SK-N-SH (cell line): ENCODE results near the gene NSD1. TPM values are rescaled to one million over a fixed set of nuclear protein-coding genes. Genes with fewer than 3 reads are reported as not detected.
A peak's percentile ranks its signal among the peaks of the same experiment; 100 is the strongest.

Source experiments
- CTCF ChIA-PET: fragments of 300-600, 350-600 bp; formaldehyde crosslinking; extraction: SDS; loops from one replicate; lab custom pipeline; 2021; lab: Yijun Ruan, JAX
- POLR2A ChIA-PET: fragments of 350-600 bp; sonication (Branson Sonifier 250); formaldehyde crosslinking; extraction: SDS; loops from one replicate; lab custom pipeline; 2020; ENCODE audit warnings: antibody characterized with exemption, inconsistent platforms; lab: Yijun Ruan, JAX
- DNase-seq: peaks from one replicate; pipeline ENCODE4 v3.0.0; 2012
- H2AFZ ChIP-seq: fragments of 200-600 bp; sonication (generic); 2 replicates; pipeline ENCODE4 v1.8.1; 2016; ENCODE audit warnings: antibody characterized with exemption, mild to moderate bottlenecking, low read depth
- H3F3A ChIP-seq: fragments of 200-600 bp; sonication (generic); replicated peaks from 2 replicates; pipeline ENCODE3; 2016; ENCODE audit warnings: antibody characterized with exemption, mild to moderate bottlenecking; ENCODE audit not compliant: insufficient read depth
- H3K27ac ChIP-seq, 2 experiments: fragments of 200-500 bp in 1 of 2; fragments of 200-600 bp in 1 of 2; sonication (Bioruptor generic) in 1 of 2; sonication (generic), shearing (Covaris generic) in 1 of 2; 2 replicates each; pipeline versions ENCODE4 v1.5.1 to v1.6.1; 2014 to 2016; ENCODE audit warnings: low read depth in 2 of 2, inconsistent platforms in 1 of 2, low read length in 1 of 2, mild to moderate bottlenecking in 1 of 2, mixed read lengths in 1 of 2
- H3K27me3 ChIP-seq: fragments of 200-600 bp; sonication (generic), shearing (Covaris generic); 2 replicates; pipeline ENCODE4 v1.6.1; 2016; ENCODE audit warnings: mixed run types; ENCODE audit not compliant: insufficient read depth
- H3K36me3 ChIP-seq, 2 experiments: fragments of 200-500 bp in 1 of 2; fragments of 200-600 bp in 1 of 2; sonication (Bioruptor generic) in 1 of 2; sonication (generic) in 1 of 2; replicated peaks in 1 of 2; 2 replicates each; pipeline versions ENCODE3 to v1.5.1; 2014 to 2016; ENCODE audit warnings: low read length in 1 of 2, mild to moderate bottlenecking in 1 of 2; ENCODE audit not compliant: insufficient read depth in 2 of 2, control insufficient read depth in 1 of 2
- H3K4me1 ChIP-seq, 2 experiments: fragments of 200-500 bp in 1 of 2; fragments of 200-600 bp in 1 of 2; sonication (Bioruptor generic) in 1 of 2; sonication (generic), shearing (Covaris generic) in 1 of 2; 2 replicates each; pipeline versions ENCODE4 v1.5.1 to v1.6.1; 2014 to 2016; ENCODE audit warnings: low read depth in 1 of 2, low read length in 1 of 2, mixed run types in 1 of 2; ENCODE audit not compliant: insufficient read depth in 2 of 2, control insufficient read depth in 1 of 2
- H3K4me2 ChIP-seq: fragments of 200-600 bp; sonication (generic), shearing (Covaris generic); 2 replicates; pipeline ENCODE4 v1.6.1; 2017; ENCODE audit warnings: mixed run types
- H3K4me3 ChIP-seq, 2 experiments: fragments of 200-500 bp in 1 of 2; fragments of 200-600 bp in 1 of 2; sonication (Bioruptor generic) in 1 of 2; sonication (generic), shearing (Covaris generic) in 1 of 2; 2 replicates each; pipeline versions ENCODE4 v1.5.1 to v1.8.1; 2014 to 2016; ENCODE audit warnings: low read depth in 2 of 2, inconsistent platforms in 1 of 2, low read length in 1 of 2, mild to moderate bottlenecking in 1 of 2, mixed read lengths in 1 of 2, moderate library complexity in 1 of 2
- H3K79me2 ChIP-seq: fragments of 200-600 bp; sonication (generic); 2 replicates; pipeline ENCODE4 v1.8.1; 2017; ENCODE audit warnings: mild to moderate bottlenecking; ENCODE audit not compliant: insufficient read depth
- H3K9ac ChIP-seq: fragments of 200-600 bp; sonication (generic); 2 replicates; pipeline ENCODE4 v1.6.1; 2017; ENCODE audit warnings: mixed run types
- H3K9me2 ChIP-seq: fragments of 200-600 bp; sonication (generic); 2 replicates; pipeline ENCODE4 v1.6.1; 2017; ENCODE audit warnings: mixed run types
- H3K9me3 ChIP-seq: fragments of 200-600 bp; sonication (generic); 2 replicates; pipeline ENCODE4 v1.6.1; 2017; ENCODE audit warnings: mixed run types, mild to moderate bottlenecking, moderate library complexity
- H4K20me1 ChIP-seq: fragments of 200-600 bp; sonication (generic); 2 replicates; pipeline ENCODE4 v1.6.1; 2017; ENCODE audit warnings: mild to moderate bottlenecking, mixed run types; ENCODE audit not compliant: insufficient read depth
- CHD2 ChIP-seq: fragments of 150-350 bp; IDR thresholded peaks from 2 replicates; pipeline ENCODE4 v1.6.1; 2018; ENCODE audit warnings: low read length; ENCODE audit not compliant: partially characterized antibody
- ELF1 ChIP-seq: IDR thresholded peaks from 2 replicates; pipeline ENCODE4 v1.4.0; 2012
- EP300 ChIP-seq, 2 experiments: IDR thresholded peaks; 2 replicates each; pipeline versions ENCODE4 v1.4.0 to v1.6.1; 2012; ENCODE audit warnings: borderline replicate concordance in 1 of 2, low read depth in 1 of 2, low read length in 1 of 2
- EZH2phosphoT487 ChIP-seq: fragments of 200-600 bp; sonication (generic); IDR thresholded peaks from 2 replicates; pipeline ENCODE4 v1.6.1; 2017; ENCODE audit warnings: low read depth, mixed run types, mild to moderate bottlenecking, antibody characterized with exemption, moderate library complexity, borderline replicate concordance
- FOSL2 ChIP-seq: IDR thresholded peaks from 2 replicates; pipeline ENCODE4 v1.4.0; 2012; ENCODE audit warnings: low read depth, mild to moderate bottlenecking, moderate library complexity, borderline replicate concordance
- MEF2A ChIP-seq: IDR thresholded peaks from 2 replicates; pipeline ENCODE4 v1.4.0; 2012; ENCODE audit warnings: low read depth, borderline replicate concordance
- MXI1 ChIP-seq: IDR thresholded peaks from 2 replicates; pipeline ENCODE4 v1.6.1; 2012; ENCODE audit warnings: mild to moderate bottlenecking, low read depth, low read length, improper control_type of control experiment
- NRF1 ChIP-seq: IDR thresholded peaks from 2 replicates; pipeline ENCODE4 v1.6.1; 2012; ENCODE audit warnings: low read depth, mild to moderate bottlenecking, low read length
- RAD21 ChIP-seq: IDR thresholded peaks from 2 replicates; pipeline ENCODE4 v1.6.1; 2012; ENCODE audit warnings: mild to moderate bottlenecking, low read length
- RFX5 ChIP-seq: IDR thresholded peaks from 2 replicates; pipeline ENCODE4 v1.6.1; 2012; ENCODE audit warnings: mild to moderate bottlenecking, improper control_type of control experiment, low read length
- RXRA ChIP-seq: IDR thresholded peaks from 2 replicates; pipeline ENCODE4 v1.4.0; 2012; ENCODE audit warnings: low read depth, mild to moderate bottlenecking, borderline replicate concordance
- SIN3A ChIP-seq: IDR thresholded peaks from 2 replicates; pipeline ENCODE4 v1.6.1; 2012; ENCODE audit warnings: low read depth, mild to moderate bottlenecking, low read length, moderate library complexity, borderline replicate concordance
- TAF1 ChIP-seq: IDR thresholded peaks from 2 replicates; pipeline ENCODE4 v1.6.1; 2012; ENCODE audit warnings: low read depth, mild to moderate bottlenecking, low read length, moderate library complexity, borderline replicate concordance
- TCF12 ChIP-seq: IDR thresholded peaks from 2 replicates; pipeline ENCODE4 v1.4.0; 2012
- TEAD4 ChIP-seq: IDR thresholded peaks from 2 replicates; pipeline ENCODE4 v1.4.0; 2012; ENCODE audit warnings: mild to moderate bottlenecking, borderline replicate concordance; ENCODE audit not compliant: insufficient read depth
- WGBS: methylation state at CpG from one replicate; pipeline ENCODE4 v1.1.6; 2017; ENCODE audit warnings: low lambda C conversion rate; 5-methylcytosine and 5-hydroxymethylcytosine counted together
- polyA plus RNA-seq, 3 experiments: library from polyadenylated mRNA; depleted of rRNA; stranded (reverse); fragments of >200 nt; gene quantifications; 2 replicates each; pipeline ENCODE4 v1.2.3, GENCODE V29; 2012
- TF ChIP-seq, protein P1 (sequence below): fragments of 150-350 bp; IDR thresholded peaks from 2 replicates; pipeline ENCODE4 v1.6.1; 2017; ENCODE audit warnings: antibody characterized with exemption, low read length, low read depth, borderline replicate concordance
- TF ChIP-seq, protein P2 (sequence below): IDR thresholded peaks from 2 replicates; pipeline ENCODE4 v1.4.0; 2012; ENCODE audit warnings: low read depth
- TF ChIP-seq, protein P3 (sequence below): IDR thresholded peaks from 2 replicates; pipeline ENCODE4 v1.6.1; 2012; ENCODE audit warnings: mild to moderate bottlenecking, low read depth, low read length, moderate library complexity
- TF ChIP-seq, protein P4 (sequence below): IDR thresholded peaks from 2 replicates; pipeline ENCODE4 v1.4.0; 2012; ENCODE audit warnings: low read depth, borderline replicate concordance
- TF ChIP-seq, protein P5 (sequence below): IDR thresholded peaks from 2 replicates; pipeline ENCODE4; 2012

NSD1 gene
- polyA plus RNA-seq, 1 of the 3 experiments (the other 2 are of a cell fraction), result 6.7 TPM

DNA sequence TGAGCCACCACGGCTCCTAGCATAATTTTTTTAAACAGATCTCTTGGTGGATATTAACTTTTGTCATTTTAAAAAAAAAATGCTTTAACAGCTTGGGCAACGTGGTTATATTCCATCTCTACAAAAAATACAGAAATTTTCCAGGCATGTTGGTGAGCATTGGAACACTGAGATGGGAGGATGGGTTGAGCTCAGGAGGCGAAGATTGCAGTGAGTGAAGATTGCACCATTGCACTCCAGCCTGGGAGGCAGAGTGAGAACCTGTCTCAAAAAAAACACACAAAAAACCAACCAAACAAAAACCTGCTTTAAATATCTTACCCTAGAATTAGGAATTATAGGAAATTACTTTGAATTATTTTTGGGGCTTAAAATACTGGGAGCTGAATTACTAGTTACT is 55.2 kb downstream of the NSD1 start:
- peaks cover 5 to 26% of the 10 kb centered on the region in 2 experiments for H3K36me3 ChIP-seq
- no peaks in the 10 kb centered on the region for H3K9me2 ChIP-seq
- peaks cover 17% of the 10 kb centered on the region for H3F3A ChIP-seq
- DNase-seq, result no peak
- H4K20me1 ChIP-seq, result peaks cover 20% of the 10 kb centered on the region
- ChIA-PET POLR2A (no interaction called here), CTCF (no interaction called here)
- no peak overlapping the region for H3K9ac ChIP-seq
- H3K27me3 ChIP-seq, result no peaks in the 10 kb centered on the region
- no peak overlapping the region for H3K4me2 ChIP-seq
- 88% methylated on average over 3 of the region's 3 CpGs for WGBS
- no peaks in the 10 kb centered on the region for H3K9me3 ChIP-seq
- TF ChIP-seq RAD21, result no peak
- TF ChIP-seq MEF2A, result no peak
- TF ChIP-seq, protein P1, sequence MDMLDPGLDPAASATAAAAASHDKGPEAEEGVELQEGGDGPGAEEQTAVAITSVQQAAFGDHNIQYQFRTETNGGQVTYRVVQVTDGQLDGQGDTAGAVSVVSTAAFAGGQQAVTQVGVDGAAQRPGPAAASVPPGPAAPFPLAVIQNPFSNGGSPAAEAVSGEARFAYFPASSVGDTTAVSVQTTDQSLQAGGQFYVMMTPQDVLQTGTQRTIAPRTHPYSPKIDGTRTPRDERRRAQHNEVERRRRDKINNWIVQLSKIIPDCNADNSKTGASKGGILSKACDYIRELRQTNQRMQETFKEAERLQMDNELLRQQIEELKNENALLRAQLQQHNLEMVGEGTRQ, result no peak
- TF ChIP-seq TCF12, result no peak
- no peak for TF ChIP-seq CHD2
- TF ChIP-seq RXRA, result no peak
- TF ChIP-seq FOSL2, result no peak
- no peak for TF ChIP-seq EP300 (IDR thresholded peaks at IDR 0.05; ENCODE audit: borderline replicate concordance in 1 of 2, low read depth in 1 of 2, low read length in 1 of 2)
- no peak for TF ChIP-seq SIN3A
- TF ChIP-seq, protein P2, sequence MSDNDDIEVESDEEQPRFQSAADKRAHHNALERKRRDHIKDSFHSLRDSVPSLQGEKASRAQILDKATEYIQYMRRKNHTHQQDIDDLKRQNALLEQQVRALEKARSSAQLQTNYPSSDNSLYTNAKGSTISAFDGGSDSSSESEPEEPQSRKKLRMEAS, result no peak
- no peak for TF ChIP-seq EZH2phosphoT487
- peaks cover 89% of the 10 kb centered on the region for H3K79me2 ChIP-seq
- no peaks in the 10 kb centered on the region; a peak in 1 of 4 replicates for H3K4me1 ChIP-seq
- 0 out of 4 replicates have a peak overlapping the region, but pooled peaks of 1 of the 2 experiments have one; percentile 15 for H3K27ac ChIP-seq
- H3K4me3 ChIP-seq, result no peak overlapping the region
- H2AFZ ChIP-seq, result no peak overlapping the region

DNA sequence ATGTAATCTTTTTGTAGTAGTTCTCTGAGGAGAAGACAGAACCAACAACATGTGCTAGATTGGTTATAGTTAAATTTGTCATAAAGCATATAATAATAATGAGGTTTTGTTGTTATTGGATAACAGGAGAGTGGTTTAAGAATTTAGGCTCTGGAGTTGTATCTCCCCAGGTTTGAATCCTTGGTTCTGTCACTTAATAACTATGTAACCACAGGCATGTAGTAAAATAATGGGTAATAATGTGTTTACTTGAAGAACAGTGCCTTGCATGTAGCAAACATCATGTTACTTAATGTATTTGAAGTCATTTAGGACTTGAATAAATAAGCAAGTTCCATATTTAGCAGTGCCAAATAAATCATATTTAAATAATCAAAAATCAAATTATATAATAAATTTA is 55.8 kb downstream of the NSD1 start:
- no peaks in the 10 kb centered on the region for H3K27me3 ChIP-seq
- no peak overlapping the region for H2AFZ ChIP-seq
- H3K9ac ChIP-seq, result no peak overlapping the region
- H3K9me3 ChIP-seq, result no peaks in the 10 kb centered on the region
- no peak overlapping the region for H3K4me2 ChIP-seq
- H3K36me3 ChIP-seq, result peaks cover 5 to 26% of the 10 kb centered on the region in 2 experiments
- CTCF ChIA-PET, result no interaction called here
- H3K27ac ChIP-seq, result 0 out of 4 replicates have a peak overlapping the region, but pooled peaks of 1 of the 2 experiments have one; percentile 15
- no peaks in the 10 kb centered on the region; a peak in 1 of 4 replicates for H3K4me1 ChIP-seq
- H3F3A ChIP-seq, result peaks cover 16% of the 10 kb centered on the region
- H4K20me1 ChIP-seq, result peaks cover 14% of the 10 kb centered on the region
- no peak for DNase-seq
- H3K79me2 ChIP-seq, result peaks cover 82% of the 10 kb centered on the region
- H3K4me3 ChIP-seq, result no peak overlapping the region
- no peaks in the 10 kb centered on the region for H3K9me2 ChIP-seq
- POLR2A ChIA-PET, result no interaction called here
- no peak for TF ChIP-seq TAF1
- TF ChIP-seq, protein P3, sequence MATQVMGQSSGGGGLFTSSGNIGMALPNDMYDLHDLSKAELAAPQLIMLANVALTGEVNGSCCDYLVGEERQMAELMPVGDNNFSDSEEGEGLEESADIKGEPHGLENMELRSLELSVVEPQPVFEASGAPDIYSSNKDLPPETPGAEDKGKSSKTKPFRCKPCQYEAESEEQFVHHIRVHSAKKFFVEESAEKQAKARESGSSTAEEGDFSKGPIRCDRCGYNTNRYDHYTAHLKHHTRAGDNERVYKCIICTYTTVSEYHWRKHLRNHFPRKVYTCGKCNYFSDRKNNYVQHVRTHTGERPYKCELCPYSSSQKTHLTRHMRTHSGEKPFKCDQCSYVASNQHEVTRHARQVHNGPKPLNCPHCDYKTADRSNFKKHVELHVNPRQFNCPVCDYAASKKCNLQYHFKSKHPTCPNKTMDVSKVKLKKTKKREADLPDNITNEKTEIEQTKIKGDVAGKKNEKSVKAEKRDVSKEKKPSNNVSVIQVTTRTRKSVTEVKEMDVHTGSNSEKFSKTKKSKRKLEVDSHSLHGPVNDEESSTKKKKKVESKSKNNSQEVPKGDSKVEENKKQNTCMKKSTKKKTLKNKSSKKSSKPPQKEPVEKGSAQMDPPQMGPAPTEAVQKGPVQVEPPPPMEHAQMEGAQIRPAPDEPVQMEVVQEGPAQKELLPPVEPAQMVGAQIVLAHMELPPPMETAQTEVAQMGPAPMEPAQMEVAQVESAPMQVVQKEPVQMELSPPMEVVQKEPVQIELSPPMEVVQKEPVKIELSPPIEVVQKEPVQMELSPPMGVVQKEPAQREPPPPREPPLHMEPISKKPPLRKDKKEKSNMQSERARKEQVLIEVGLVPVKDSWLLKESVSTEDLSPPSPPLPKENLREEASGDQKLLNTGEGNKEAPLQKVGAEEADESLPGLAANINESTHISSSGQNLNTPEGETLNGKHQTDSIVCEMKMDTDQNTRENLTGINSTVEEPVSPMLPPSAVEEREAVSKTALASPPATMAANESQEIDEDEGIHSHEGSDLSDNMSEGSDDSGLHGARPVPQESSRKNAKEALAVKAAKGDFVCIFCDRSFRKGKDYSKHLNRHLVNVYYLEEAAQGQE, result no peak
- TF ChIP-seq, protein P4, sequence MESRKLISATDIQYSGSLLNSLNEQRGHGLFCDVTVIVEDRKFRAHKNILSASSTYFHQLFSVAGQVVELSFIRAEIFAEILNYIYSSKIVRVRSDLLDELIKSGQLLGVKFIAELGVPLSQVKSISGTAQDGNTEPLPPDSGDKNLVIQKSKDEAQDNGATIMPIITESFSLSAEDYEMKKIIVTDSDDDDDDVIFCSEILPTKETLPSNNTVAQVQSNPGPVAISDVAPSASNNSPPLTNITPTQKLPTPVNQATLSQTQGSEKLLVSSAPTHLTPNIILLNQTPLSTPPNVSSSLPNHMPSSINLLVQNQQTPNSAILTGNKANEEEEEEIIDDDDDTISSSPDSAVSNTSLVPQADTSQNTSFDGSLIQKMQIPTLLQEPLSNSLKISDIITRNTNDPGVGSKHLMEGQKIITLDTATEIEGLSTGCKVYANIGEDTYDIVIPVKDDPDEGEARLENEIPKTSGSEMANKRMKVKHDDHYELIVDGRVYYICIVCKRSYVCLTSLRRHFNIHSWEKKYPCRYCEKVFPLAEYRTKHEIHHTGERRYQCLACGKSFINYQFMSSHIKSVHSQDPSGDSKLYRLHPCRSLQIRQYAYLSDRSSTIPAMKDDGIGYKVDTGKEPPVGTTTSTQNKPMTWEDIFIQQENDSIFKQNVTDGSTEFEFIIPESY, result no peak
- no peak for TF ChIP-seq EZH2phosphoT487
- TF ChIP-seq ELF1, result no peak
- TF ChIP-seq RXRA, result no peak
- TF ChIP-seq SIN3A, result no peak
- no peak for TF ChIP-seq TEAD4
- TF ChIP-seq NRF1, result no peak
- TF ChIP-seq RFX5, result no peak
- TF ChIP-seq EP300 (IDR thresholded peaks at IDR 0.05; ENCODE audit: borderline replicate concordance in 1 of 2, low read depth in 1 of 2, low read length in 1 of 2), result no peak
- TF ChIP-seq, protein P5, sequence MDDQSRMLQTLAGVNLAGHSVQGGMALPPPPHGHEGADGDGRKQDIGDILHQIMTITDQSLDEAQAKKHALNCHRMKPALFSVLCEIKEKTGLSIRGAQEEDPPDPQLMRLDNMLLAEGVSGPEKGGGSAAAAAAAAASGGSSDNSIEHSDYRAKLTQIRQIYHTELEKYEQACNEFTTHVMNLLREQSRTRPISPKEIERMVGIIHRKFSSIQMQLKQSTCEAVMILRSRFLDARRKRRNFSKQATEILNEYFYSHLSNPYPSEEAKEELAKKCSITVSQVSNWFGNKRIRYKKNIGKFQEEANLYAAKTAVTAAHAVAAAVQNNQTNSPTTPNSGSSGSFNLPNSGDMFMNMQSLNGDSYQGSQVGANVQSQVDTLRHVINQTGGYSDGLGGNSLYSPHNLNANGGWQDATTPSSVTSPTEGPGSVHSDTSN, result no peak
- TF ChIP-seq MXI1, result no peak
